Measurements from ENCODE around the gene CELSR1. TPM values are rescaled to one million over a fixed set of nuclear protein-coding genes. Genes with fewer than 3 reads are reported as not detected.

CELSR1 gene
- polyA plus RNA-seq, 2 donors, result 19.8 to 34.8 TPM

DNA sequence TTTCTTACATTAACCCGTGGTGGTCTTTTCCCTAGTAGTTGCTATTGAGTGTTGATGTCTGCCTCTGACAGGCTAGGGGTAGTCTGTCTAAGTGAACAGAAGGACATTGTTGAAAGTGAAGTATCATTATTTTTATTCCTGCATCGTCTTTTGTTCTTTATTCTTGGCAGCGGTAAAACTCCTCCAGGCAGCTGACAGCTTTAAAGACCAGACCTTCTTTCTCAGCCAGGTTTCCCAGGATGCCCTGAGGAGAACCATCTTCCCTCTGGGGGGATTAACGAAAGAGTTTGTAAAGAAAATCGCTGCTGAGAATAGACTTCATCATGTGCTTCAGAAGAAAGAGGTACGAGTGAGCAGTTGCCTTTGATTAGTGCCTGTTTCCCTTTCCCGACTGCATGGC lies 187.3 kb downstream of the CELSR1 start:
- 74 to 80% methylated on average over 7 of the region's 7 CpGs for WGBS, 2 donors
- H3K4me3 ChIP-seq (ENCODE audit: low read depth in 1 of 2, low read length in 2 of 2), result no peak overlapping the region
- peaks cover 0 to 14% of the 10 kb centered on the region in 2 donors for H3K4me1 ChIP-seq (ENCODE audit: control insufficient read depth in 2 of 2, insufficient read depth in 2 of 2, low read length in 1 of 2)
- H3K27me3 ChIP-seq (ENCODE audit: control insufficient read depth in 1 of 2, insufficient read depth in 2 of 2, low read length in 2 of 2), result no peaks in the 10 kb centered on the region
- H3K27ac ChIP-seq (ENCODE audit: low read depth in 2 of 2, low read length in 1 of 2), result no peak overlapping the region
- no peaks in the 10 kb centered on the region for H3K9me3 ChIP-seq (ENCODE audit: control insufficient read depth in 2 of 2, insufficient read depth in 1 of 2, low read depth in 1 of 2, low read length in 1 of 2)
- peaks cover 24 to 65% of the 10 kb centered on the region in 2 donors for H3K36me3 ChIP-seq (ENCODE audit: control insufficient read depth in 2 of 2, insufficient read depth in 2 of 2, low read length in 1 of 2)

DNA sequence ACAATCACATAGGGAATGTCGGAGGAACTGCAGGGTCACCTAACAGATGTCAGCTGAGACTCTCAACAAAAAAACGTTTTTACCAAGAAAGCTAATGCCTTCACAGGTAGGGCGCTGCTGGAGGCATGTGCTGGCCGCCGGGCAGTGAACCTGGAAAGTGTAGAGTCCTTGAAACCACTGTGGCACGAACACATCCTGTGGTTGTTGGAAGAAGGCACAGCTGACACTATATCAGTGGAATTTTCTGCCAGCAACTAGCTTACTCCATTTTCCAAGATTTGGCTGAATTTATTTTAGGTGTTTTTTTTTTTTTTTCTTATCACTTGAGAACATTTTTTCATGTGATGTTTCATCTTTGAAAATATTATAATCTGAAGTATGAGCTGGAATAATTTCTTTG lies 187.7 kb downstream of the CELSR1 start:
- H3K27ac ChIP-seq (ENCODE audit: low read depth in 2 of 2, low read length in 1 of 2), result no peak overlapping the region
- 72 to 79% methylated on average over 6 of the region's 6 CpGs for WGBS, 2 donors
- H3K27me3 ChIP-seq (ENCODE audit: control insufficient read depth in 1 of 2, insufficient read depth in 2 of 2, low read length in 2 of 2), result no peaks in the 10 kb centered on the region
- H3K4me3 ChIP-seq (ENCODE audit: low read depth in 1 of 2, low read length in 2 of 2), result no peak overlapping the region
- peaks cover 24 to 62% of the 10 kb centered on the region in 2 donors for H3K36me3 ChIP-seq (ENCODE audit: control insufficient read depth in 2 of 2, insufficient read depth in 2 of 2, low read length in 1 of 2)
- H3K9me3 ChIP-seq (ENCODE audit: control insufficient read depth in 2 of 2, insufficient read depth in 1 of 2, low read depth in 1 of 2, low read length in 1 of 2), result no peaks in the 10 kb centered on the region
- peaks cover 0 to 14% of the 10 kb centered on the region in 2 donors for H3K4me1 ChIP-seq (ENCODE audit: control insufficient read depth in 2 of 2, insufficient read depth in 2 of 2, low read length in 1 of 2)

DNA sequence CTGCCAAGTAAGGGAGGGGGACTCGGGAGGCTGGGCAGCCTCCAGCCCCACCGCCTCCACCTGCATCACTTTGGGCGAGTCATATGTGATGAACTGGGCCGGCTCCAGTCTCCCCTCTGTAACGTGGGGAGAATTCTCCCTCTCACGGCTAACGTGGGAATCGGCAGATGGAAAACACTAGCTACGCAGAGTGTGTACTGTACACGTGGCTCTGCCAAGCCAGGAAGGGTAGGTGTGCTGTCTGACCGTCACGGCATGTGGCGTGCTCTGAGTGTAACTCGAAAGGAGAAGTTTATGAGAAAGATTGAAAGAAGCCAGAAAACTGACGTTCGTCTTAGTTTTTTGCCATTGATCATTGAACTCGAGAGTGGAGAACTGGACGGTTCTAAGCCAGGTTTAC lies 188.2 kb downstream of the CELSR1 start:
- no peak overlapping the region for H3K4me3 ChIP-seq (ENCODE audit: low read depth in 1 of 2, low read length in 2 of 2)
- 74 to 85% methylated on average over 18 of the region's 18 CpGs for WGBS, 2 donors
- H3K4me1 ChIP-seq (ENCODE audit: control insufficient read depth in 2 of 2, insufficient read depth in 2 of 2, low read length in 1 of 2), result peaks cover 0 to 14% of the 10 kb centered on the region in 2 donors
- H3K27me3 ChIP-seq (ENCODE audit: control insufficient read depth in 1 of 2, insufficient read depth in 2 of 2, low read length in 2 of 2), result no peaks in the 10 kb centered on the region
- H3K9me3 ChIP-seq (ENCODE audit: control insufficient read depth in 2 of 2, insufficient read depth in 1 of 2, low read depth in 1 of 2, low read length in 1 of 2), result no peaks in the 10 kb centered on the region
- H3K36me3 ChIP-seq (ENCODE audit: control insufficient read depth in 2 of 2, insufficient read depth in 2 of 2, low read length in 1 of 2), result peaks cover 28 to 58% of the 10 kb centered on the region in 2 donors
- H3K27ac ChIP-seq (ENCODE audit: low read depth in 2 of 2, low read length in 1 of 2), result no peak overlapping the region

DNA sequence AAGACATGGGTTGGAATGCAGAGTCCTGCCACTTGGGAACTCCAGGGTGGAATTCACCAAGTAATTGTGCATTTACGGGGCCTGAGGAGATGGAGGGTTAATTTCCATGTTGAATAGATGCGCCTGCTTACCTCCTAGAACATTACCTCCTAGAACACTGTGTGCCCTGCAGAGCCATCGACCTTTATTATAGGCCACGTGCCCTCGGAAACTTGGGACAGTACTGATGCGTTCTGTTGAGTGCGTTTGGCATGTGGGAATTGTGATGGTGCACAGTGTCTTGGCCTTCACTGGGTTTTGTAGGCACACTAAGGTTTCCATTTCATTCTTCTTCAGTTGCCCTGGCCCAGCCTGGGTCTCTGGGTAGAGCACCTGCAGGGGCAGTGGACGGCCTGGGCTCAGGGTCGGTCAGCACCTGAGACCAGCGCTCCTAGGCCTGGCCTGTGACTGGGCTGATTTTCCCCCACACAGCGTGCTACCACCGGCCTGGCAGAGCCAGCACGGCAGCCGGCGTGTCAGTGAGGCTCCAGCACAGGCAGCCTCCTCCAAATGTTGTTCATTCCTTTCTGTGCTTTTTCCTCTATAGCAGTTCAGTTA lies 189.2 kb downstream of the CELSR1 start:
- H3K36me3 ChIP-seq (ENCODE audit: control insufficient read depth in 2 of 2, insufficient read depth in 2 of 2, low read length in 1 of 2), result peaks cover 23 to 53% of the 10 kb centered on the region in 2 donors
- no peak overlapping the region for H3K27ac ChIP-seq (ENCODE audit: low read depth in 2 of 2, low read length in 1 of 2)
- 92 to 93% methylated on average over 15 of the region's 15 CpGs for WGBS, 2 donors
- peaks cover 0 to 7% of the 10 kb centered on the region in 2 donors for H3K4me1 ChIP-seq (ENCODE audit: control insufficient read depth in 2 of 2, insufficient read depth in 2 of 2, low read length in 1 of 2)
- no peaks in the 10 kb centered on the region for H3K27me3 ChIP-seq (ENCODE audit: control insufficient read depth in 1 of 2, insufficient read depth in 2 of 2, low read length in 2 of 2)
- no peak overlapping the region for H3K4me3 ChIP-seq (ENCODE audit: low read depth in 1 of 2, low read length in 2 of 2)
- no peaks in the 10 kb centered on the region for H3K9me3 ChIP-seq (ENCODE audit: control insufficient read depth in 2 of 2, insufficient read depth in 1 of 2, low read depth in 1 of 2, low read length in 1 of 2)

DNA sequence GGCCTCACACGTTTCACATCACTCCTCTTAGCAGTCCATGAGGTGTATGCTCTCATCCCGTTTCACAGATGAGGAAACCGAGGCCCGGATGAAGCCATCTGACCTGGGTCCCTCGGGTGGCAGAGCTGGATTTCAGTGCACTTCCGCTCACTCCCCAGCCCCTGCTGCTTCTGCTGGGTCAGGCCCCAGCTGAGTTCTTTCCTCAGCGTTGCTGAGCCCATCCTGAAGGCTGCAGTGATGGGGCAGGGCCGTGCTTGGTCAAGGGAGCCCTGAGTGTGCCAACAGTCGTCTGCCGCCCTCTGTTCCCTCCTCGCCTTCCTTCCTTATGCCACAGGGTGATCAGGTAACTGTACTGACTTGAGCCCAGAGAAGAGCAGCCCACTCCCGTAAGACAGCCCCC lies 189.8 kb downstream of the CELSR1 start:
- peaks cover 20 to 49% of the 10 kb centered on the region in 2 donors for H3K36me3 ChIP-seq (ENCODE audit: control insufficient read depth in 2 of 2, insufficient read depth in 2 of 2, low read length in 1 of 2)
- H3K27me3 ChIP-seq (ENCODE audit: control insufficient read depth in 1 of 2, insufficient read depth in 2 of 2, low read length in 2 of 2), result no peaks in the 10 kb centered on the region
- 87 to 90% methylated on average over 12 of the region's 12 CpGs for WGBS, 2 donors
- no peak overlapping the region for H3K27ac ChIP-seq (ENCODE audit: low read depth in 2 of 2, low read length in 1 of 2)
- no peaks in the 10 kb centered on the region for H3K9me3 ChIP-seq (ENCODE audit: control insufficient read depth in 2 of 2, insufficient read depth in 1 of 2, low read depth in 1 of 2, low read length in 1 of 2)
- H3K4me3 ChIP-seq (ENCODE audit: low read depth in 1 of 2, low read length in 2 of 2), result no peak overlapping the region
- peaks cover 0 to 4% of the 10 kb centered on the region in 2 donors for H3K4me1 ChIP-seq (ENCODE audit: control insufficient read depth in 2 of 2, insufficient read depth in 2 of 2, low read length in 1 of 2)

DNA sequence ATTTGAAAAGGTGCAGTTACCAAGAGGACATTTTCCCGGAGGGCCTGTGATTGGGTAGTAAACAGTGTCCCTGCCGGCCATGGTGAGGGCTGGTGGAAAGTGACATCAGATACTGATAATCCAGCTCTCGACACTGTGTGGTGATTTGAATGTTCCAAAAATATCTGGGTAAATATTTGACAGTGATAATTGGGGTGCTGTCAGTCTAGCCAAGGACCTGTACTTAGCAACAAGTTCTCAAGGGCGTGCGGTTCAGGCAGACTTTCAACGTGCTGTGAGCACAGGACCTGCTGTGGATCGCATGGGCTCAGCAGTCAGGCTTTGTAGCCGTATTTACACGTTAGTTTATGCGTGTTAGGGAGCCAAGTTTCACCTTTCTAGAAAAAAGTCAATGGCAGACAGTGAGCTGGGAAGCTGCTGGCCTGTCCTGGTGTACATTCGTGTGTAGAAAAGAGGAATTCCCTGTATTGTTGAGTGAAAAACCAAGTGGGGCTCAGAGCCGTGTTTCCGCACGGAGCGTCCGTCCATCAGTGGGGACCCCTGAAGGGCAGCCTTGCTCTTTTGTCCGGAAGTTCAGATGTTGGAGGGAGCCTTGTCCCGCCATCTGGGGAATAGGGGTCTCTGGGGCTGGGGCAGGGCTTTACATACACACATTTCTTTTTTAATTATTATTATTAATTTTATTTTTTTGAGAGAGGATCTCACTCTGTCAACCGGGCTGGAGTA lies 190.6 kb downstream of the CELSR1 start:
- H3K4me1 ChIP-seq (ENCODE audit: control insufficient read depth in 2 of 2, insufficient read depth in 2 of 2, low read length in 1 of 2), result no peaks in the 10 kb centered on the region
- no peaks in the 10 kb centered on the region for H3K27me3 ChIP-seq (ENCODE audit: control insufficient read depth in 1 of 2, insufficient read depth in 2 of 2, low read length in 2 of 2)
- no peak overlapping the region for H3K27ac ChIP-seq (ENCODE audit: low read depth in 2 of 2, low read length in 1 of 2)
- WGBS, 2 donors, result 84 to 89% methylated on average over 19 of the region's 19 CpGs
- H3K4me3 ChIP-seq (ENCODE audit: low read depth in 1 of 2, low read length in 2 of 2), result no peak overlapping the region
- H3K36me3 ChIP-seq (ENCODE audit: control insufficient read depth in 2 of 2, insufficient read depth in 2 of 2, low read length in 1 of 2), result peaks cover 20 to 45% of the 10 kb centered on the region in 2 donors
- H3K9me3 ChIP-seq (ENCODE audit: control insufficient read depth in 2 of 2, insufficient read depth in 1 of 2, low read depth in 1 of 2, low read length in 1 of 2), result no peaks in the 10 kb centered on the region

DNA sequence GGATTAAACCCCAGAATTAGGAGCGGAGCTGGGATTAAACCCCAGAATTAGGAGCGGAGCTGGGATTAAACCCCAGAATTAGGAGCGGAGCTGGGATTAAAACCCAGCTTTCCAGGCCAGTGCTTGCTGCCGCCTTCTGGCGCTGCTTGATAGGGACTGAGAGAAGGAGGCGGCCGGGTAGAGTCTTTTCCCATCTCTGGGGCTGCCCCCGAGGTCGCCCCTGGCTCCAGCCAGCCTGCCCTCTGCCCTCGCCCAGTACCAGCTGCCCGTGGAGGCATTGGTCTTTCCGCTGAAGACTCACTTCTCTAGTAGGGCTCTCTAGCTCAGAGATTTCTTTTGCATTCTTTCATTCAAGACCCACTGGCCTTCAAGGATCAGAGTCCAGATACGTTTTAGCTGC lies 196.7 kb downstream of the CELSR1 start:
- H3K27ac ChIP-seq (ENCODE audit: low read depth in 2 of 2, low read length in 1 of 2), result no peak overlapping the region
- H3K27me3 ChIP-seq (ENCODE audit: control insufficient read depth in 1 of 2, insufficient read depth in 2 of 2, low read length in 2 of 2), result no peaks in the 10 kb centered on the region
- no peak overlapping the region for H3K4me3 ChIP-seq (ENCODE audit: low read depth in 1 of 2, low read length in 2 of 2)
- no peaks in the 10 kb centered on the region for H3K9me3 ChIP-seq (ENCODE audit: control insufficient read depth in 2 of 2, insufficient read depth in 1 of 2, low read depth in 1 of 2, low read length in 1 of 2)
- H3K4me1 ChIP-seq (ENCODE audit: control insufficient read depth in 2 of 2, insufficient read depth in 2 of 2, low read length in 1 of 2), result peaks cover 2 to 6% of the 10 kb centered on the region in 2 donors
- 92 to 94% methylated on average over 13 of the region's 13 CpGs for WGBS, 2 donors
- peaks cover 8 to 21% of the 10 kb centered on the region in 2 donors for H3K36me3 ChIP-seq (ENCODE audit: control insufficient read depth in 2 of 2, insufficient read depth in 2 of 2, low read length in 1 of 2)

DNA sequence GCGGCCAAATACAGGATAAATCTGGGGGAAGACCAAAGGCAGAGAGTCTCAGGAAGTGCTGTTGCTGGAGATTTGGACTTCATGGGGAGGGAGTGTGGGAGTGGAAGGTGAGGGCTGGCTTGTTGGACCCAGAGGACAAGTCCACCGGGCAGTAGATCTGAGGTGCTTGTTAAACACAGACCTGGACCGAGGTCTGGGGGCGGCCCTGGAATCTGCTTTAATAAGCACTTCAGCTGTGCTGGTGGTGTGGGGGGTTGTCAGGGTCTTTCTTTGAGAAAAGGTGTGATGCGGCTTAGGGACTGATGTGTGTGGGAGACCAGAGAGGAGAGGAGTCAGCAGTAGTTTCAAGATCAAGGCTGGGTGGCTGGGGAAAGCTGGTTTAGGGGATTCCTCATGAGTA lies 197.5 kb downstream of the CELSR1 start:
- 92 to 97% methylated on average over 5 of the region's 5 CpGs for WGBS, 2 donors
- no peak overlapping the region for H3K4me3 ChIP-seq (ENCODE audit: low read depth in 1 of 2, low read length in 2 of 2)

DNA sequence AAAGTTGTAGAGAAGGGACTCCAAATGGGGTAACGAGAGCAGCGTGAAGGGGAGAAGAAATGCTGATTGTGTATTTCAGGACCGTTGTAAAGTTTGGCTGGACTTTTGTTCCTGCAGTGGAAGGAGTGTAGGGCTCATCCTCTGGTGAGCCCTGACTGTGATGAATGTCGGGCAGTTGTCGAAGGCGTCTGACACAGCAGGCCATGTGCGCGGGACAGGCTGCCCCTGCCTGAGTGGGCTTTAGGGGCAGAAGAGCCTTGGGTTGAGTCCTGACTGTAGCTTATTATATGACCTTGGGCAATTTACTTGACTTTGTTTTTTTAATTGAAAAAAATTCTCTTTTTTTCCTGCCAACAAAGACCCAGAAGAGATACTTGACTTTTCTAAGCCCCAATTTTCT lies 198.8 kb downstream of the CELSR1 start:
- H3K27ac ChIP-seq (ENCODE audit: low read depth in 2 of 2, low read length in 1 of 2), result no peak overlapping the region
- no peak overlapping the region for H3K4me3 ChIP-seq (ENCODE audit: low read depth in 1 of 2, low read length in 2 of 2)
- peaks cover 5 to 6% of the 10 kb centered on the region in 2 donors for H3K4me1 ChIP-seq (ENCODE audit: control insufficient read depth in 2 of 2, insufficient read depth in 2 of 2, low read length in 1 of 2)
- WGBS, 2 donors, result 92 to 95% methylated on average over 8 of the region's 8 CpGs
- no peaks in the 10 kb centered on the region for H3K27me3 ChIP-seq (ENCODE audit: control insufficient read depth in 1 of 2, insufficient read depth in 2 of 2, low read length in 2 of 2)
- peaks cover 5 to 20% of the 10 kb centered on the region in 2 donors for H3K36me3 ChIP-seq (ENCODE audit: control insufficient read depth in 2 of 2, insufficient read depth in 2 of 2, low read length in 1 of 2)
- H3K9me3 ChIP-seq (ENCODE audit: control insufficient read depth in 2 of 2, insufficient read depth in 1 of 2, low read depth in 1 of 2, low read length in 1 of 2), result no peaks in the 10 kb centered on the region

More for the DNA sequence above, 197.5 kb downstream of the CELSR1 start:
- Histone ChIP-seq H3K9me3 (ENCODE audit: control insufficient read depth in 2 of 2, insufficient read depth in 1 of 2, low read depth in 1 of 2, low read length in 1 of 2) (no peaks in the 10 kb centered on the region), H3K4me1 (ENCODE audit: control insufficient read depth in 2 of 2, insufficient read depth in 2 of 2, low read length in 1 of 2) (peaks cover 2 to 6% of the 10 kb centered on the region in 2 donors), H3K27ac (ENCODE audit: low read depth in 2 of 2, low read length in 1 of 2) (no peak overlapping the region), H3K36me3 (ENCODE audit: control insufficient read depth in 2 of 2, insufficient read depth in 2 of 2, low read length in 1 of 2) (peaks cover 8 to 21% of the 10 kb centered on the region in 2 donors), H3K27me3 (ENCODE audit: control insufficient read depth in 1 of 2, insufficient read depth in 2 of 2, low read length in 2 of 2) (no peaks in the 10 kb centered on the region)

DNA sequence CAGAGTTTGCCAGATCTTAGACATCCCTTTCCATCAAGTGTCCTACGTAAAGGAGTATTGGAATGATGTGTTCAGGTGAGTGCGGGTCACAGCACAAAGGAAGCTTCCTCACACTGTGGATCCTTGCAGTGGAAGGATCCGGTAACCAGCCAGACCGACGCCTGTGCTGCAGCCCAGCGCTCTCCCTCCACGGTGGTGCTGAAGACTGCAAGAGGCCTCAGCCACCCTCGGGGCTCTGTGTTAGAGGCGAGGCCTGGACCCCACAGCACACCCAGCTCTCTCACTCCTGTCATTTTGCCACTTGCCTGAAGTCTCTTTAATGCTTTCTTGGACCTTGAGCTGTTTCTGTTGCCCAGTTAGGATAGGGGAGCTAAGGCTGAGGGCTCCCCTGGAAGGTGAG lies 199.6 kb downstream of the CELSR1 start:
- WGBS, 2 donors, result 80 to 89% methylated on average over 9 of the region's 9 CpGs
- H3K36me3 ChIP-seq (ENCODE audit: control insufficient read depth in 2 of 2, insufficient read depth in 2 of 2, low read length in 1 of 2), result peaks cover 5 to 16% of the 10 kb centered on the region in 2 donors
- no peaks in the 10 kb centered on the region for H3K9me3 ChIP-seq (ENCODE audit: control insufficient read depth in 2 of 2, insufficient read depth in 1 of 2, low read depth in 1 of 2, low read length in 1 of 2)
- H3K4me1 ChIP-seq (ENCODE audit: control insufficient read depth in 2 of 2, insufficient read depth in 2 of 2, low read length in 1 of 2), result peaks cover 5 to 6% of the 10 kb centered on the region in 2 donors
- H3K4me3 ChIP-seq (ENCODE audit: low read depth in 1 of 2, low read length in 2 of 2), result no peak overlapping the region
- H3K27me3 ChIP-seq (ENCODE audit: control insufficient read depth in 1 of 2, insufficient read depth in 2 of 2, low read length in 2 of 2), result no peaks in the 10 kb centered on the region
- no peak overlapping the region for H3K27ac ChIP-seq (ENCODE audit: low read depth in 2 of 2, low read length in 1 of 2)

All from esophagus (tissue), 2 donors.